Cerebellar nuclear complex (tissue), 1 donor: ENCODE data around the gene EIF2S1.
A peak's percentile ranks its signal among the peaks of the same experiment; 100 is the strongest.
"Not testable (repeated sequence)": the region's sequence is repeated elsewhere in the genome, so short reads cannot be mapped to it uniquely, and the experiment has no call there.

Source experiments
- DNase-seq, 2 experiments: peaks; one replicate each; lab custom pipeline; 2025; lab: John Stamatoyannopoulos, UW

The EIF2S1 gene

DNA sequence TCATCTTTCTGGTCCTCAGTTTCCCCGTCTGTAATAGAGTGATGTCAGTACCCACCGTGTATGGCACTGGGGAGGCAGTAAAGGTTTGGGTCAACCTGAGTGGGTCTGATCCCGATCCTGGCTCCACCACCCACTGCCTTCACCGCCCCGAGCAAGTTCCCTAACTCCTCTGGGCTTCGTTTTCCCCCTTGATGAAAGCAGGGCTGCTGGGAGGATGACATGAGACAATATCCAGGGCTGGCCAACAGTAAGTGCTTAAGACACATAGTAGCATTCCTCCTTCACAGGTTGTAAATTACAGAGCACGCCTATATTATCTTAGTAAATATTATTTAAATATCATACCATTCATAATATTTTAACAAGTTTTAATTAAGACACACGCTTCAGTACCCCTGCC is 51.2 kb downstream of the EIF2S1 start:
- no peak for DNase-seq

DNA sequence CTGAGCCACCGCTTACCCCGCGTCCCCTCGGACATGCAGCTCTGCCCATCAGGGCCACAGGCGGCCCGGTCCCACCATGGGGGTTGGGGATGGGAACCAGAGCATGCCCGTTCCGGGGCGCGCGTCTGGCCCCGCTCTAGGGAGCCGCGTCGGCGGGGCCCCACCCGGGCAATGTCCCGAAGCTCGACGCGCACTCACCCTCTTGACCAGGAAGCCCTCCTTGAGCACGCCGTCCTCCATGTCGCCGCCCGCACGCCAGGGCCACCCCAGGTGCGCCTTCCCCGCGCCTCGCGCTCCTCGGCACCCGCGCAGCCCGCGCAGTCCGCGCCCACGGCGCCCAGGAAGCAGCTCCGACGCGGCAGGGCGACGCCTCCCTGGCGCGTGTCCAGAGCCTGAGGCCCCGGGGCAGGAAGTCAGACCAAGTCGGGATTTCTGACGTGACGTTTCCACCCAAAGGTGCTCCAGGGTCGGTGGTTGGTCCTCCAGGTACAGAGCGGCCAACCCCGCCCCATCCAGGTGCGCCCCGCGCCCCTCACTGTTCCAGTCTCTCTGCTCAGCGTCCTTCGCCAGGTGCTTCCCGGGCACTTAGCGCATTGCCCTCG is 51.8 kb downstream of the EIF2S1 start, which contains the start of gene PLEK2:
Gene PLEK2, minus strand, starts transcription at position 346 of the 602 bp plus-strand sequence. Its CDS starts 106 bp downstream, at position 240.
- DNase-seq: no peak

DNA sequence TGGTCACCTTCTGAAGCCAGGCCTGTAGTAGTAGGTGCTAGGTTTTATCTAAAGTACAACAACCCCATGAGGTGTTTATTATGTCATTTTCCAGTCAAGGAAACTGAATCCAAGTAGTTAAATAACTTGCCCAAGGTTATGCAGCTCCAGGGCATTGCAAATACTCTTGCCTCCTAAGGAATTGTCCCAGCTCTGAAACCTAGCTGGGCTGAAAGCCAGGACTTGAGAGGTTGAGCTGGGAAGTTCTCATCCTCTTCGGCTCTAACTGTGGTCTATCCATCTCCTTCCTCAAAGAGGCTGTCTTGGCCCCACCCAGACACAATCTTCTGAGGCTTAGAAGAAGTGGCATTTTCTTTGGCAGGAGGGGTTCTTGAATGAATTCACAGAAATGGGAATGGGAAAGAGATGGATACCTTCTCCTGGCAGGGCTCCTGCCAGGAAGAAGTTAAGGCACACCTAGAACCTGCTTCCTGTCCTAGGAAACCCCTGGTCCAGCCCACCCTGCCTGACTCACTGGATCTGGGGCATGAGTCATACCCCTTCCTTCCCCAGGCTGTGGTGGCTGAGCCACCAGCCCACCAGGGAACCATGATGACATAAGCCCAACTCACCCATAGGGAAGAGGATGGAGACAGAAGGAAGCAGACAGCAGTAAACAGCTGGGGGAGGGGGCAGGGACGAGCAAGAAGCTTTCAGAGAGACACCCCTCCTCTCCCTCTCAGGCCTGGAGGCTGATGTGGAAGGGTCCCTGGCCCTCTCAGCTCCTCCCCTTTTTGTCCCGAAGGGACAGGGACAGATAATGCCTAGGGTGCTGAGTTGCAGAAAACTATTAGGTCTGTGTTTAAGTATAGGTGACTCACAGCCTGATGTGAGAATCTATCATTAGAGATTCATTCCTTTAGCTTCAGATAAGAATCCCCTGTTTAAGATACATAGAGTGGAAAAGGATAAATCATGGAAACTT is 54.0 kb downstream of the EIF2S1 start:
- DNase-seq: no peak

GRCh38 chr14:67415610-67416009 is 55.5 kb downstream of the EIF2S1 start:
- DNase-seq: not testable (repeated sequence)

GRCh38 chr14:67416085-67416484 is 56.0 kb downstream of the EIF2S1 start:
- DNase-seq: no peak

GRCh38 chr14:67416810-67417209 is 56.7 kb downstream of the EIF2S1 start:
- no peak for DNase-seq

GRCh38 chr14:67417633-67418032 is 57.5 kb downstream of the EIF2S1 start:
- no peak for DNase-seq

GRCh38 chr14:67418401-67419191 is 58.5 kb downstream of the EIF2S1 start:
- DNase-seq: no peak

GRCh38 chr14:67420102-67420739 is 60.1 kb downstream of the EIF2S1 start:
- DNase-seq: no peak

GRCh38 chr14:67421356-67422224 is 61.5 kb downstream of the EIF2S1 start:
- DNase-seq: no peak

- no peak for DNase-seq
Observed at GRCh38 chr14:67423424-67423823, 63.3 kb downstream of the EIF2S1 start.

GRCh38 chr14:67424539-67424938 is 64.4 kb downstream of the EIF2S1 start:
- DNase-seq: no peak

DNA sequence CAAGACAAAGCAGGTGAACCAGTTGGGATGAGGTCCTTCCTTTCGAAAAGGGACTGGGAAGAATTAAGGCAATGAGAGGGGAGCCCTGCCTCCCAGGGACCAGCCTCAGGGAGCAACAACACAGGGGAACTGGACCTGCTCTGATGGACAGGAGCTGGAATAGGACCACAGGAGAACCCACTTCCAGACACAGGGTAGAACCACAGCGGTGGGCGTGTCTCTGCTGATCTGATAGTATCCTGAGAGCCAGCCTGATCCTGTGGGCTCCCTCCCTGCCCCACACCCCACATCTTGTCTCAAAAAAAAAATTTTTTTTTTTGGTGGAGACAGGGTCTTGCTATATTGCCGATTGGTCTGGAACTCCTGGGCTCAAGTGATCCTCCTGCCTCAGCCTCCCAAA is 65.5 kb downstream of the EIF2S1 start:
- DNase-seq: no peak

GRCh38 chr14:67426161-67426560 is 66.0 kb downstream of the EIF2S1 start:
- DNase-seq: no peak

GRCh38 chr14:67426983-67427606 is 67.0 kb downstream of the EIF2S1 start:
- peak; percentile 64 to 75 for DNase-seq

DNA sequence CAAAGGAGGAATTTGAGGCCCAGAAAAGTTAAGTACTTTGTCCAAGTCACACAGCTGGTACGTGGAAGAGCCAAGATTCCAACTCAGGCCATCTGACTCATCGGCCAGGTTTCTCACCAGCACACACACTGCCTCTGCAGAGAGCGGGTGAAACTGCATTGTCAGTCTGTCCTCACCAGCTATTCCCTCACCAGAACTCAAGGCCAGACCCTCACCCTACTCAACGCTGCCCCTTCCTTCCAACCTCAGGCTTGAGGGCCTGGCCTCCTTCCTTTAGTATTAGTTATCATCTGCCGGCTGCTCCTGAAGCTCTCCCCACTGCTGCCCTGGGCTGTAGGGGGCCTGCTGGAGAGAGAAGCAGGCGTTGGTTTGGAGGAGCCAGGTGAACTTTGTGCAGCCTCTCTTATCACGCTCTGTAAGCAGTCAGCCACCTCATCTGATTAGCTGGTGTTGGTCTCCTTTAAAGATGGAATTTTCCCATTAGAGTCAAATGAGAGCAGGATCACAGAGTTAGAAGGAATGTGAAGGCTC is 68.4 kb downstream of the EIF2S1 start:
- no peak for DNase-seq

GRCh38 chr14:67429510-67430205 is 69.5 kb downstream of the EIF2S1 start:
- DNase-seq: no peak

DNA sequence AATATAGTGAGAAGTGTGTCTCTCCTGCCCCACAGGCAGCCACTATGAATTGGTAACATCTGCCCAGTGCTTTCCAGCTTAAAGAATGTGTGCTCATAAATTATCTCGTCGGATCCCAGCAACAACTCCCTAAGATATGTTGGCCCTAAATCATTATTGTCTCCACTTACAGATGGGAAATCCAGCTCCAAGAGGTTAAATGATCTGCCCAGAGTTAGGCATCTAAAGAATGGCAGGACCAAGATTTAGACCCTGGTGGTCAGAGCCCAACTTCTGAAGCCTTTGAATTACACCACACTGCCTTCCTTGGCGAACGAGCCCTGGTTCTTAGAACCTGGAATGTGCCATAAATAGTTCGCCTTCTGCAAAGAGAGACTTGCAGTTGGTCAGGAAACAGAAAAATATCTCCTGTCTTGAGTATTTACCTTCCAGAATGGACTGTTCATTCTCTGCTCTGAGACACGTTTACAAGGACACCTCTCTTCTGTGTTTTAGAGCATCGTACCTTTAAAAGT is 72.0 kb downstream of the EIF2S1 start:
- no peak for DNase-seq

- no peak for DNase-seq
Observed at GRCh38 chr14:67435603-67436002, 75.5 kb downstream of the EIF2S1 start.
